NCI-H1694 (cell line): ENCODE measurements around the gene NUP133.
"Not testable (repeated sequence)": the region's sequence is repeated elsewhere in the genome, so short reads cannot be mapped to it uniquely, and the experiment has no call there.

Experiments used
- DNase-seq: peaks from one replicate; lab custom pipeline; 2025; lab: John Stamatoyannopoulos, UW

The NUP133 gene

DNA sequence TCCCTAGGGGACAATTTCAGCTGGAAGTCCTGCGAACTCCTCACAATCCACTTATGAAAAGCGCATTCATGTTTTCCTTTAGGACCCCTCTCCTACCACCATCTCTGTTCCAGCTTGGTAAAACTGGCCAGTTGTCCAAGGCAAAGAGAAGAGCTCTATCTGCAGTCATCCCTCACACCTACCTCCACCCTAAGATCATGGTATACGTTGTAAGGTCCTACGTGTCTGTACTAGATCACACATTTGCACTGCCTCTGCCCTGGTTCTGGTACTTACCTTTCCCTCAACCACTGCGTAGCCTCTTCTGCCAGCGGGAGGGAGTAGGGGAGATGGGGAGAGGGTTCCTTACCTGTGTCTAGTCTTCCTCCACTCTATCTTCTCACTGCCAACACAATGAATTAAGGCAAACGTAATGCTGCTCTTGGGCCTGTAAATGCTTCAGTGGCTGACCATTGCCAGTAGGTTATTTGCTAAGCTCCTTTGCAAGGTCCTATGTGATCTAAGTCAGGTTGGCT lies 739 bp upstream of the NUP133 start:
- no peak for DNase-seq

DNA sequence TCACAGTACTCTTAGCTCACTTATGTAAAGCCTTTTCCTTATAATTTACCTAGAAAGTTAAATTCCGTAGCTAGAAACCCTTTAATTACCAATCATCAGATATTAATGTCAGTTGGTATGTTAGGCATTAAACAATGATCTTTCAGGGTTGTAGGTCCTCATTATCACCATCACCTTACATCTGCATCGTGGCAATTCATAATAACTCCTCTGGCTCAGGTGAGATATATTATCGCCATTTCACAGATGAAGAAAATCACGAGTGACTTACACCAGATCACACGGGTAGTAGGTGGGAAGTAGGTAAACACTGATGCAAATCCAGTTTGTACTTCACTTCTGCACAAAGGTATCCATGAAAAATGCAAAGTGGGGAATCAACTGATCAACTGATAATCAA lies 639 bp downstream of the NUP133 start:
- no peak for DNase-seq

DNA sequence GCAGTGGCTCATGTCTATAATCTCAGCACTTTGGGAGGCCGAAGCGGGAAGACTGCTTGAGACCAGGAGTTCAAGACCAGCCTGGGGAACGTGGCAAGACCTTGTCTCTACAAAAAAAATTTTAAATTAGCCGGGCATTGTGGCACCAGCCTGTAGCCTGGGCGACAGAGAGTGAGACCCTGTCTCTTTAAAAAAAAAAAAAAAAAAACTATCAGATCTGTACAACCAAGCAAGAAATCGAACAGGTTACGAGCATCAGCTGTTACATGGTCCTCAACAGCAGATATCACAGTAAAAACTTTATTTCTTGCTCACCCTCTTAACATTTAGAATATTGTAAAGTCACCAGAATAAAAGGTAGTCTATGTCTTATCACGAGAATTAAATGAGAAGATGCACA lies 1.5 kb downstream of the NUP133 start:
- DNase-seq, result no peak

DNA sequence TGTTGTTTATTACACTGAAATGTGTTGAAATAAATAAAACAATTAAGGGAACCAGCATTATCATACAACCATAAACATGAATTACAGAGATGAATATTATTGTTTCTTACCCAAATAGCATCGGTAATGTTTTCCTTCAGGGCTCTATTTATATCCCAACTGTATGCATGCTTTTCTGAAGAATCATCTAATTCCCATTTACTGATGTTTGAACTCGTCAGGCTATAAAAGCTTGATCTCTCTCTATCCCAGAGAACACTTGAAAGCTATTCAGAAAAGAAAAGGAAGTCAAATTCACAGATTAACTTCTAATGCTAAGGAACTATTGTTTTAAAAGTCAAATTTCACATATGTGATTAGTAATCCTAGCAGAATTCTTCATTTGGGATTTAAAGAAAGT lies 12.4 kb downstream of the NUP133 start:
- DNase-seq, result no peak

DNA sequence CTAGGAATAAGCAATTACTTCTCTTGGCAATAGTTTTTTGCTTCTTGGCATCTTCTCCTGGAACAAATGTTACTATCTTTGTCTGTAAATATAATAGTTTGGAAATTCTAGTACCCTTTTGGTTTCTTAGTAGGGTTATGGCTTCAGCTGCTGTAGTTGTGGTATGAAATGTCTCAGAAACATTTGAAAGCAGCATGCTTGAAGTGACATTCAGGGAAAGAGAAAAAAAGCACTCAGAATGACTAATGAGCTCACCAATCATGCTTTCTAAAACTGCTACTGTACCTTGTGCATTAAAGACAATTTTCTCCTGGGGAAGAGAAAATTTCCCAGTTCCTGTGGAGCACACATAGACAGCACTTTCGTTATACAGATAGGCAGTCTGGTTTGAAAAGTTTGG lies 21.0 kb downstream of the NUP133 start:
- no peak for DNase-seq

DNA sequence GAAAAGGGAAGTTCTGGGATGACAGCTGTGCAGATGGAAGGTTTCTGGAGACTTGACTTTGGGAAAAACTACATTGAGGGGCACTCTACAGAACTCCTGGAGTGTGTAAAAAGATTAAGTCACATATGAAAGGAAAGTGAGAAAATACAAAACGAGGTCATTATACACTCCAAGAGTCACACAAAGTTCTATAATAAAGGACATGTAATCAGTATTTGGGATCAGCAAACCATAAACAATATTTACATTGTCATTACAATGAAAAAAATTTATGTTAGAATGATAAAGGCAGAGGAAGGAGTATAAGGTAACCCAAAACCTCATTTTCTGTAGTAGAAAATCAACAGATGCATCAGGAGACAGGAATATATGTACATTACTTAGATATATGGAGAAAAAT lies 22.8 kb downstream of the NUP133 start:
- DNase-seq, result no peak

DNA sequence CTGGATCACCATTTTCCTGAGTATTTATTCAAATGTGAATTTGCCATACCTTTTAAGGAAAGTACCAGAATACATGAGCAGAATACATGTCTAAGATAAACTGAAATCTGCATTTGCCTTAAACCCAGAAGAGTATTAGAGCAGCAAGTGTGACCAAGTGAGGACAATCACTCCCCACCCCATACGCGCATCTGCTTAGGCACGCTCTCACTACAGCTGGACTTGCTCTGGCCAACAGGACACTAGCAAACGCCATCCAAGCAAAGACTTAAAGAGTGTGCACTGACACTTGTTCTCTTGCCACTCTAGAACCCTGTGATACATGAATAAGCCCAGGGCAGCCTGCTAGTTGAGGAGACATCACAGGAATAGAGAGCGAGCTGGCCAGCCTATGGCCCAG lies 25.6 kb downstream of the NUP133 start:
- DNase-seq, result no peak

DNA sequence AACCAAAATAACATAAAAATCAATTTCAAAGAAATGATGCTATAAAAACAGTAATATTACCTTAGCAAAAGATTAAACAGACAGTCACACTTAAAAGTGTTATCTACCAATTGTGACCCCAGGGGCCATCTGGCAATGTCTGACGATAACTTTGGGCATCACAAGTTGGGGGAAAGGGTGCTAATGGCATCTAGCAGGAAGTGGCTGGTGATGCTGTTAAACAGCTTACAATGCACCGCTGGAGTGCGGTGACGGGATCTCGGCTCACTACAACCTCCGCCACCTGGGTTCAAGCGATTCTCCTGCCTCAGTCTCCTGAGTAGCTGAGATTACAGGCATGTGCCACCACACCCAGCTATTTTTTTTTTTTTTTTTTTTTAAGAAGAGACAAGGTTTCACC lies 27.6 kb downstream of the NUP133 start:
- no peak for DNase-seq

DNA sequence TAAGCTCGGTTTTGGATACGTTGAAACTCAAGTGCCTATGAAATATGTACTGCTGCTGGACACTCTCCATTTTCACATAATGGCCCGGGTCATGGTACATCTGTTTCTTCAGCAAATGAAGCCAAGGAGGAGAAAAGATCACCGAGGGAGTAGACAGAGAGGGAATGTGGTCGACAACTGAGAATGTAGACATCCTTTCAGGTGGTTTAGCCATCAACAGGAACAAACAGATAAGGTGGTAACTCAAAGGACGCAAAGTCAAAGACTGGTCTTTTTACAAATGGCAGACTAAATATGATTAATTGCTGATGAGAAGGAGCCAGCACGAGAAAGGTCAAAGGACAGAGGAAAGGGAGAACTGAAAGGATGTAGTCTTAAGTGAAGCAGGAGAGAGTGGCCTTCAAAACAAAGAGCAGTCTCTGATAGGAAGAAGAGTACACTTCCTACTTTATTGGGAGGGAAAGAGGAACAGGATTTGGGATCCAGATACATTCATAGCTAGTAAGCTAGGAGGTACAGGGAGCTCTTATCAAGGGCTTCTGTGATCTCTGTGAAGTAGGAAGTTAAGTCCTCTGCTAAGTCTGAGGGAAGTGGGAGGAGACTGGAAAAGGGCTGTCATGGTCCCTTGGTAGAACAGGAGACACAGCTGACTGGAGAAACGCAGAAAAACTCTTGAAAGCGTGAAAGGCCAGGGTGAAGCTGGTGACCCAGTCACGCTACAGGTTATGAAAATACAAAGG lies 28.3 kb downstream of the NUP133 start:
- DNase-seq, result no peak

DNA sequence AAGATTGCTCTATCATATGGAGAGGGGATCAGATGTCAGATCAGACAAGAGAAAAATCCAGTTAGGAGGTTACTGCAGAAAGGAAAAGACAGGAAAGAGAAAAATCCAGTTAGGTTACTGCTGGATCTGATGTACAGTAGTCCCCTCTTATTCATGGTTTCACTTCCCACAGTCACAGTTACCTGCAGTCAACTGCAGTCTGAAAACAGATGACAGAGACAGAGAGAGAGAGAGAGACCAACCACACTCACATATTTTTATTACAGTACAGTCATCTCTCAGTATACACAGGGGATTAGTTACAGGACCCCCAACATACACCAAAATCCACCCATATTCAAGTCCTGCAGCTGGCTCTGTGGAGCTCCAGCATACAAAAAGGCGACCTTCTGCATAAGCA lies 29.3 kb downstream of the NUP133 start:
- no peak for DNase-seq

DNA sequence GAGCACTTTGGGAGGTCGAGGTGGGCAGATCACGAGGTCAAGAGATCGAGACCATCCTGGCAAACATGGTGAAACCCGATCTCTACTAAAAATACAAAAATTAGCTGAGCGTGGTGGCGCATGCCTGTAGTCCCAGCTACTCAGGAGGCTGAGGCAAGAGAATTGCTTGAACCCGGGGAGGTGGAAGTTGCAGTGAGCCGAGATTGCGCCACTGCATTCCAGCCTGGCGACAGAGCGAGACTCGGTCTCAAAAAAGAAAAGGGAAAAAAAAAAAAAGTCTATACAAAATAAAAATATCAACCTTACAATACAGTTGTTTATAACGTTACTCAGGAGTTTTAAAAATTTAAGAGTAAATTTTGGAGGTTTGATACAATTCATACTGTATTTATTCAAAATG lies 32.3 kb downstream of the NUP133 start:
- DNase-seq, result not testable (repeated sequence)

DNA sequence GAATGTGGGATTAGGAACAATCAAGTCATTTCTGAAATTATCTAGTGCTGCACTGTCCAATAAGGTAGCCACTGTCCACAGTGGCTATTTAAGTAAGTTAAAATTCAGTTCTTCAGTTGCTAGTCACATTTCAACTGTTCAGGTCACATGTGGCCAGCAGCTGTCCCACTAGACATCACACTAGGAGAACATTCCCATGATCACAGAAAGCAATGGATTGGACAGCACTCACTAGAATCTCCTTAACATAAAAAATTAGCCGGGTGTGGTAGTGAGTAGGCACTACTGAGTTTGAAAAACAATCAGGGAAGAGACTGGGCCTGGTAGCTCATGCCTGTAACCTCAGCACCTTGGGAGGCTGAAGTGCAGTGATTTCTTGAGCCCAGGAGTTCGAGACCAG lies 33.6 kb downstream of the NUP133 start:
- DNase-seq, result no peak

DNA sequence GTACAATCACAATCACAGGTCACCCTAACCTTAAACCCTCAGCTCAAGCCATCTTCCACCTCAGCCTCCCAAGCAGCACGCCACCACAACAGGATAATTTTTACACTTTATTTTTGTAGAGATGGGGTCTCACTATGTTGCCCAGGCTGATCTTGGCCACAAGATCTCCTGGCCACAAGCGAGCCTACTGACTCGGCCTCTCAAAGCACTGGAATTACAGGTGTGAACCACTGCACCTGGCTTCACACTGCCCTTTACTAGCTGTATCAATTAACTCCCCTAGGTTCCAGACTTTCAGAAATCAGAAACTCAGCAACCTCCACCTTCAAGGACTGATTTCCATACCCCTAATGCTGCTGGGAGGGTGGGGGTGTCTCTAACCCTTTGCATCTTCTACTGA lies 37.0 kb downstream of the NUP133 start:
- DNase-seq, result no peak

DNA sequence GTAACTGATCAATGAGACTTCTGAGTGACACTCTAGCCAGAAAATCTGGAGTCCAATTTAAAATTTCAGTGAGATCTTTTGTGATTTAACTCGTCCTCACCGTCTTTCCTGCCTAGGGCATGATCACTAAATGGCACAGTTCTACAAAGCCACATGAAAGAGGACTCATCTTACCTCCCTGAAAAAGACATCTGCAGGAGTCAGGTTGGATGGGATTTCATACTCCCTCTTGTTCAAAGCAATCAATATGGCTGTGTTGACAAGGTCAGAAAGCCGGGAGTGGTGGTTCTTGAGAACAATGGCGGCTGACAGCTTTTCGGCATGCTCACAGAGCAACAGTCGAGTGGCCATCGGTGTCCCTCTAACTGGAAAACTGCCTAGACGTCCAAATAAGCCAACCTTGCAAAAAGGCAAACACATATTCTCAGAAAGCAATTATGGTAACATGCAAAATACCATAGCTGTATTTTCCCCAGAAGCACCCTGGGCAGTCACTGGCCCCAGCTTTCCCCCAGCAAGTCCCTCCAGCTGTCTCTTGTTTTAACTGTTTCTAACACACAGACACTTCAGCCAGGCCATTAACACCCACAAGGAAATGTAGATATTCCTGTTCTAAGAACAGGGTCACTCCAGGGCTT lies 37.6 kb downstream of the NUP133 start:
- no peak for DNase-seq

DNA sequence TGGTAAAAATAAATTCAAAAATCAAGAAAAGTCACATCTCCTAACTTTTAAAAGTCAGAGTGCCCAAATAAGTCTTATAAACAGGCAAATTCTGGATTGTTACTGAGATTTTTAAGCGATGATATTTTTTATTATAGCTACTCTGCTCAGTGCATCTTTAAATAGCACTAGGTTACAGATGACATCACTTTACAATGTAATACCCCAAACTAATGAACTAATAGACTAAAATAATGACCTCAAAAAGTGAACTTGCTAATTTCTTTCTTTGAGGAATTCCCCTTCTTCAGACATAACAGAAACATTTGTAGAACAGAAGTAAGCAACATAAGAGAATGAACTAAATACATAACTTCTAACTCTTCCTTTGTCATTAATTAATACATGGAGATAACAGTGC lies 41.3 kb downstream of the NUP133 start:
- no peak for DNase-seq

DNA sequence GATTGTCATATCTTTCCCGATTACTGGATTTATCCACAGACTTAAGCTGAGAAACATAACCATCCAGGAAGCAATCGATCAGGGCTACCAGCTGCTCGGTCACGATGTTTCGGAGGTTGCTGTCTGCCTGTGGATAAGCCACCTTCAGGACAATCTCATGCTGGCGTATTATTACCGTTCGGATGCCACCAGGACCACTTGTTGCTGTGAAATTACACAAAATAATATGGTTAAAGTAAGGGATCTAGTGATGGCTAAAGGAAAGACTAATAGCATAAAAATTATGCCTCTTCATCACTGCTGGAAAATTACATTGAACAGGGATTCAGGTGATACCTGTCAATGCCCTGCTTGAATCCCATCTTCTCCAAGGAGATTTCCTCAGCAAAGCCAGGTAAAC lies 43.5 kb downstream of the NUP133 start:
- no peak for DNase-seq

DNA sequence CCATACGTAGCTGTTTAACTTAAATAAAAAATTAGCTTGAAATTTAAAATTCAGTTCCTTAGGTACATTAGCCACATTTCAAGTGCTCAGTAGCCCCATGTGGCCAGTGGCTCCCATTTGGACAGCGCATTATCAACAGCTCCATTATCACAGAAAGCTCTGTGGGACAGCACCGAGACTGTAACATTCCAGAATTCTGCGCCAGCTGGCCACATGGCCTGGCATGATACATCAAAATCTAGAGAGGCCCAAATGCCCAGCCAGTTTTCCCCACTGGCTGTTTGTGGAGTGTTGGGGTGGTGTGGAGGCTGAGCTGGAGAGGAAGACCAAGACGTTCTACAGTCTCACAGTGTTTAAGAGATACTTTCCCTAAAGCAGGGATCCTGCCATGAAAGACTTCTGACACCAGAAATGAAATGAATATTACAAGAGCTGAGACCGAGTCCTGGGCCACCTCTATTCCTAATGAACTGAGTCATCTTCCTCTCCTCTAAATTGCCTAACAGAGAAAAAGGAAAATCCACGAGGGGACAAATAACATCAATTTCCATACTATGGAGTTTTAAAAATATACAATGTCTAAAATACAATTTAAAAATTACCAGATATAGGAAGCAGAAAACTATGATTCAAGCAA lies 47.0 kb downstream of the NUP133 start:
- no peak for DNase-seq

DNA sequence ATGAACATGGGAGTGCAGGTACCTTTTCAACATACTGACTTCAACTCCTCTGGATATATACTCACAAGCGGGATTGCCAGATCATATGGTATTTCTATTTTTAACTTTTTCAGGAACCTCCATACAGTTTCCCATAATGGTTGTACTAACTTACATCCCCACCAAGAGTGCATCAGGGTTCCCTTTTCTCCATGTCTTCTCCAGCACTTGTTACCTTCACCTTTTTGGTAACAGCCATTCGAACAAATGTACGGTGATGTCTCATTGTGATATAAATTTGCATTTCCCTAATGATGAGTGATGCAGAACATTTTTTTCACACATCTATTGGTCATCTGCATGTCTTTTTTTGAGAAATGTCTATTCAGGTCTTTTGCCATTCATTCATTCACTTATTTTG lies 48.3 kb downstream of the NUP133 start:
- no peak for DNase-seq

DNA sequence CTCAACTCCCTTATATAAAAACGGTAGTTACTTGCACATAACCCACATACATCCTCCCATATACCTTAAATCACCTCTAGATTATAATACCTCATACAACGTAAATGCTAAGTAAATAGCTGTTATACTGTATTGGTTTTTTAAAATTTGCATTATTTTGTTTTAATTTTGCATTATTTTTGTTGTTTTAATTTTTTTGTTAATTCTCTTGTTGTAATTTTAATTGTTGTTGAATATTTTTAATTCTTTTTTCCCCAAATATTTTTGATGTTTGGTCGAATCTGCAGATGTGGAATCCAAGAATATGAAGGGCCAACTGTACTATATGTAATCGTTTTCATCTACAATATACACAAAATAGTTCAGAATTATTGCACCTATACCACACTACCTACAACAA lies 50.7 kb downstream of the NUP133 start:
- DNase-seq, result no peak

DNA sequence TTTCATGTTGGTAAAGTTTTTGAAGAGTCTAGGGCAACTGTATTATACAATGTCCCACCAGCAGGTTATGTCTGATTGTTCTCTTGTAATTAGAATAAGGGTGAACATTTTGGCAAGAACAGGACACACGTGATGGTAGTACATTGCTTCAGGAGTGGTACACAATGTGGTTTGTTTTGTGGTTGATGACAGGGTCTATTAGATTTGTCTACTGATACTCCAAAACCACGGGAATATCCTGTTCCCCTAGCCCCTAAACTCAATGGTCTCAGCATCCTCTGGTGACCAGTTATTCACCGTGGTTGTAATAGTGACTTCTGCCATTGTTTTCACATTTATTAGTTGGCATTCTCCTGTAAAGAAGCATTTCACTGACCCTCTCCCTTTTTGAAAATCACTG lies 52.1 kb downstream of the NUP133 start:
- DNase-seq, result no peak

DNA sequence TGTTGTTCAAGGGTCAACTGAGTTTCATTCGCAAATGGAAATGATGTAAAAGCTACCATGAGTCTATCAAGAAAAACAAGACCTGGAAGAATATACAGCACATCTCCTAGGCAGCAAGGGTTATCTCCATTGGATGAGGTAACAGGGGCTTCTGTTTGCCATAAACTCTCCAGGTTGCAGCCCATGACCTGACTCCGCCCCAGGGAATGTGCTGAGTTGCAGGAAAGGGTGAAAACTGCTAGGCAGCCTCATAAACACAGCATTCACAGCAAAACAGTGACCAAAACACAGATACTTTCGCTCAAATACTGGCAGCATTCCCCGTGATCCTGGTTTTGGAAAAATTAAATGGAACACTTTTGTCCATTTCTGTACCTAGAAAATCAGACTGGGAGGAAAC lies 54.1 kb downstream of the NUP133 start:
- DNase-seq, result no peak

DNA sequence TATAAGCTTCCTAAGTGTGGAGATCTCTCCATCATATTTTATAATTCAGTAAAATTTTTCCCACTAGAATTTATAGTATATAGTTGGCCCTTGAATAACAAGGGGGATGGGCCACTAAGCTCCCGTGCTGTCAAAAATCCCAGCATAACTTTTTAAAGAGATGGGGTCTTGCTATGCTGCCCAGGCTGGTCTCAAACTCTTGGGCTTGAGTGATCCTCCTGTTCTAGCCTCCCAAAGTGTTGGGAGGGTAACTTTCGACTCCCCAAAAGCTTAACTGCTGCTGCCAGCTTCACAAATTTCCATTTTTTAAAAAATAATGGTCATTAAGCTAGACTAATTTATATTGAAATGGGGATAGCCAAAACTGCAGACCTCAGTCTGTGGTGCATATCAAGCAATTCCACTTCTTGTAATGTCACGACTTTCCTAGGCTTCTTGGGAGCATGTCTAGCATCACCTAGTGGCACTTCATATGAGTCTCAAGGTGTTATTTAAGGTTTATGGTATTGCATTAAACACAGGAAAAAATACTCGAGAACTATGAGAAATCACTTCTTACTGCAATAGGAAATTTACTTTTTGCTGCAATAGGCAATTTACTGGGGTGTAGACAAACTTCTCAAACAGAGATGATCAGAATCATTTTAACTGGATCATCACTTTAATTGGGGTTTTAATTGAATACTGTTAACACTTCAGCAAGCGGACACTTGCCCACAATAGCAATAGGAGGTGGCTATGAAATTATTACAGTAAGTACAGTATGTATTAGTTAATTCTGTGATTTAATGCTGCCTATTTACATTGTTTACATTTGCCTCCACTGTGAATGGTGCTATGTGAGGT lies 55.0 kb downstream of the NUP133 start:
- no peak for DNase-seq
